NCI-H526 (cell line): ENCODE results near the gene NAA60.
"Not testable (repeated sequence)": the region's sequence is repeated elsewhere in the genome, so short reads cannot be mapped to it uniquely, and the experiment has no call there.

ENCODE experiments used
- DNase-seq, 2 experiments: peaks; one replicate each; lab custom pipeline; 2025; lab: John Stamatoyannopoulos, UW

The NAA60 gene

GRCh38 chr16:3465301-3465700, 21.8 kb downstream of the NAA60 start:
- DNase-seq = no peak

DNA sequence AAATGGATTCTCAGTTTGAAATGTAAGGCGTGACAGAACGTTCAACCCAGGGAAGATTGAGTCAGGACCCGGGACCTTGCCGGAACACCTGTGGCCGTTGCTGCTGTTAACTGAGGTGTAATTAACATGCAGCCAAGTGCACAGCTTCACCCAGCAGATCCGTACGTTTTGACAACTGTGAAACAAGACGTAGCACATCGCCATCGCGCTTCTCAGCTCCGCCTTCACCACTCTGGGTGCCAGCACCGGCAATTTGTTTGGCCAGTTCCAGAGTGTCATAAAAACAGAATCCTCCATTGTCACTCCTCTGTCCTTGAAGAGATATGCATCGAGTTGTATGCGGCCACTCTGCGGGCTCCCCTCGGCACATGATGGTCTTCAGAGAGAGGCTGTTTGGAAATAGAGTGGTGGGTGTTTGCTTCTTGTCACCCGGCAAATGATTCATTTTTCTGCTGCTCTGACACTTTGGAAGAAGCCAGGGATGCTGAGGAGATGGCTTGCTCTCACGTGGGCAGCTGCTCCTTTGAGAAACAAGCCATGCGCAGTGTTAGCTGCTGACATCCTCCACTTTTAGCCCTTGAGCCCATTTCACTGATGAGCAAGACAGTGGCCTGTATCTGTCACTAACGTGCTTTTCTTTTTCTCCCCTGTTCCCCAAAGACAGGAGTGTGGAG, 22.6 kb downstream of the NAA60 start:
- no peak for DNase-seq

GRCh38 chr16:3467182-3467581, 23.7 kb downstream of the NAA60 start:
- no peak for DNase-seq

DNA sequence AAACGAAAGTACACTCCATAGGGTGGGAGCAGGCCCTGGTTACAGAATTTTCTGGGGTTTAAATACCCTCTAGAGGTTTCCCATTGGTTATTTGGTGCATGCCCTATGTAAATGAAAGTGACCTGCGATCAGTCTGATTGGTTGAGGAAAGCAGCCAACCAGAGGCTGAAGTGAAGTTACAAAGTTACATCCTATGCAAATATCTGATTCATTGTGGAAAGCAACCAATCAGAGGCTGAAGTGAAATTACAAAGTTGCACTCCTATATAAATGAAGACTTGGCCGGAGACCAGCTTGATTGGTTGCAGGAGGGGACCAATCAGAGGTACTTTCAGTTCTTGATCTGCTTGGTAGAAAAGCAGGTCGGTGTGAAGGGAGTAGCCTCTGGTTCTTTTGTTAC, 24.4 kb downstream of the NAA60 start:
- no peak for DNase-seq

DNA sequence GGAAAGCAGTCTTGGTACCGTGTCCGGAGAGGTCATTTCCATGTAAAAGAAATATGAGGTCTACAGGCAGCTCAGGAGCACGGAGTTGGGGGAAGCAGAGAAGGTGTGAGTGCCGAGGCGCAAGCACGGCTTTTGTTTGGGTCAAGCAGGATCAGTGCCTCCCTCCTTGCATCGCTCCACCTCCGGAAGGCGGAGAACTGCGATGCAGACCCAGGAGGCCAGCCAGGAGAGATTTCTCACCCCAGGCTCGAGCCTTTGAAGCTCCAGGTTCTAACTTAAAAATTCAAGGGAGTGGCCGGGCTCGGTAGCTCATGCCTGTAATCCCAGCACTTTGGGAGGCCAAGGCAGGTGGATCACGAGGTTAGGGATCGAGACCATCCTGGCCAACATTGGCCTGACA, 25.0 kb downstream of the NAA60 start:
- DNase-seq = no peak

GRCh38 chr16:3469736-3470135, 26.3 kb downstream of the NAA60 start:
- no peak for DNase-seq

- DNase-seq = no peak
Measured at GRCh38 chr16:3470723-3471122, 27.2 kb downstream of the NAA60 start.

- DNase-seq = no peak
Measured at GRCh38 chr16:3471518-3472176, 28.2 kb downstream of the NAA60 start.

GRCh38 chr16:3472878-3473595, 29.6 kb downstream of the NAA60 start:
- DNase-seq = no peak

DNA sequence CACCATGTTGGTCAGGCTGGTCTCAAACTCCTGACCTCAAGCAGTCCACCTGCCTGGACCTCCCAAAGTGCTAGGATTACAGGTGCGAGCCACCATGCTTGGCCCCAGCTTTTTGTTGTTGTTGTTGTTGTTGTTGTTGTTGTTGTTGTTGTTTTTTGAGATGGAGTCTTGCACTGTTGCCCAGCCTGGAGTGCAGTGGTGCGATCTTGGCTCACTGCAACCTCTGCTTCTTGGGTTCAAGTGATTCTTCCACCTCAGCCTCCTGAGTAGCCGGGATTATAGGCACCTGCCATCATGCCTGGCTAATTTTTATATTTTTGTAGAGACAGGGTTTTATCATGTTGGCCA, 30.1 kb downstream of the NAA60 start:
- not testable (repeated sequence) for DNase-seq

DNA sequence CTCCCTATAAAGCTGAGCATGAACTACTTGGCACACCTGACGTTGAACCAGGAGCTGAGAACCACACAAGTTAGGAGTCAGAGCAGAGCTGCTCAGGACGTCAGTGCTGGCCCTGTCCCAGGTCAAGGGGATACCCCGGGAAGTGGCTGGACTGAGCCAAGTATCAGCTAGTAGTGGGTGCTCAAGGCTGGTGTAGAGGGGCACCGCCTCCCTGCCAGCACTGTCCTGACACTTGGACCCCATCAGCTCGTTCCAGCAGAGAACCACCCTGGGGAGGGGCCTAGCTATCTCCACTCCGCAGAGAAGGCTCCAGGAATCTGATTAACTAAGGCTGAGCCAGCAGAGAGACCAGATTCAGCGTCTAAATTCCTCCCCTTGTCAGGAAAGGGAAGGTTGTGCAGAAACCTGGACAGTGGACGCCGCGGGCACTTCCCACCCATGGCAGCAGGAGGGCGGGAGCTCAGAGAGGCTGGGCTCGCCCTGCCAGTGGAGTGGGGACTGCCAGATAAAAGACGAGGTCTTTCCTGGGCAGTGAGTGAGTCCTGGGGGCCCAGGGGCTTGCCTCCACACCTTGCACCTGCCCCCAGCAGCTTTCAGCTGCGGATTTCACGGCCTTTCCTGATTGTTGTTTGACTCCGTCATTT, 30.8 kb downstream of the NAA60 start:
- no peak for DNase-seq

DNA sequence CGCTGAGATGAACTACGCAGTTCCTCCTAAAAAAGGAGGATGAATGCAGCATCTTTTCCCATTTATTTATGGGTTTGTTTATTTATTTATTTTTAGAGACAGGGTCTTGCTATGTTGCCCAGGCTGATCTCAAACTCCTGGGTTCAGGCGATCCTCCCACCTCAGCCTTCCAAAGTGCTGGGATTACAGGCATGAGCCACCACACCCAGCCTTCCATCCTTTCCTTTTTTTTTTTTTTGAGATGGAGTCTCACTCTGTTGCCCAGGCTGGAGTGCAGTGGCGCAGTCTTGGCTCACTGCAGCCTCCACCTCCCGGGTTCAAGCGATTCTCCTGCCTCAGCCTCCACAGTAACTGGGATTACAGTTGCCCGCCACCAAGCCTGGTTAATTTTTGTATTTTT, 31.4 kb downstream of the NAA60 start:
- not testable (repeated sequence) for DNase-seq

- no peak for DNase-seq
Measured at GRCh38 chr16:3475604-3476375, 32.3 kb downstream of the NAA60 start.

DNA sequence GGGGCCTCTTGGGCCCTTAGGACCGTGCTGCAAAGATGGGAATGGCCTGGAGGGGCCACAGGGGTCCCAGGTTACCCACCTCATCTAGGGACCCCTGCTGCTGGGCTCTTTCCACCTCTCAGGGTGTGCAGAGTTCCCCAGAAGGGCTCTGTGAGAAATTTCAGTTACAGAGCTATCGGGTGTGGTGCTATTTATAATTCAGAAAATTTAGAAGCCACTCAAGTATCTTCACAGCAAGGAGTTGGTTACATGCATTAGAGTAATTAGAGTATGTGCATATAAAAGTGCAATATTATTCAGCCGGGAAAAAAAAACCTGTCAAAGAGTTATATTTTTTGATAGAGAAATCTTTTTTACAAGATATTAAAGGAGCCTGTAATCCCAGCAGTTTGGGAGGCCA, 32.9 kb downstream of the NAA60 start:
- DNase-seq = no peak

- DNase-seq = no peak
Measured at GRCh38 chr16:3478242-3478925, 34.9 kb downstream of the NAA60 start.

DNA sequence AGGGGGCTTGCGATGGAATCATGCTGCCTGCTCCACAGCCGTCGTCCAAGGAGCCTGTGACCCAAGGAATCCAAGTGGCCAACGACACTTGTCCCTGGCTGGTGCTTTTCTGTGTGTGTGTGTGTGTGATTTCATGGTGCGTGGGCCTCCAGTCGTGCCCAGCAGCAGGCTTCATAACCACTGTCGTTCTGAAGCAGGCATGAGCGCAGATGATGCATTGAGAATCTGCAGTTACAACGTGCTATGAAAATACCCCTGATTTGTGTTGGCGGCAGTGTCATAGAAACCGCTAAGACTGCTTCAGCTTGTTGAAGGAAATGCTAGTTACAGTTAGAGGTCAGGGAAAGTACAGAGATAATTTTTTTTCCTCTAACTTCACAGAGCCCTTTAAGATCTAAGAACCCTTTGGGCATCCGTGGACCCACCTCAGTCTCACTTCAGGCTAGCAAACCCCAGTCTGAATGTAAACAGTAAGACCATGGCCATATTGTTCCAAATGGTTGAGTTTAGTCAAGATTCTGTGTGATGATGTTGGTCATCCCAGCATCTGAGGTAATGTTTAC, 36.3 kb downstream of the NAA60 start:
- no peak for DNase-seq

GRCh38 chr16:3480901-3481695, 37.6 kb downstream of the NAA60 start:
- DNase-seq = no peak

DNA sequence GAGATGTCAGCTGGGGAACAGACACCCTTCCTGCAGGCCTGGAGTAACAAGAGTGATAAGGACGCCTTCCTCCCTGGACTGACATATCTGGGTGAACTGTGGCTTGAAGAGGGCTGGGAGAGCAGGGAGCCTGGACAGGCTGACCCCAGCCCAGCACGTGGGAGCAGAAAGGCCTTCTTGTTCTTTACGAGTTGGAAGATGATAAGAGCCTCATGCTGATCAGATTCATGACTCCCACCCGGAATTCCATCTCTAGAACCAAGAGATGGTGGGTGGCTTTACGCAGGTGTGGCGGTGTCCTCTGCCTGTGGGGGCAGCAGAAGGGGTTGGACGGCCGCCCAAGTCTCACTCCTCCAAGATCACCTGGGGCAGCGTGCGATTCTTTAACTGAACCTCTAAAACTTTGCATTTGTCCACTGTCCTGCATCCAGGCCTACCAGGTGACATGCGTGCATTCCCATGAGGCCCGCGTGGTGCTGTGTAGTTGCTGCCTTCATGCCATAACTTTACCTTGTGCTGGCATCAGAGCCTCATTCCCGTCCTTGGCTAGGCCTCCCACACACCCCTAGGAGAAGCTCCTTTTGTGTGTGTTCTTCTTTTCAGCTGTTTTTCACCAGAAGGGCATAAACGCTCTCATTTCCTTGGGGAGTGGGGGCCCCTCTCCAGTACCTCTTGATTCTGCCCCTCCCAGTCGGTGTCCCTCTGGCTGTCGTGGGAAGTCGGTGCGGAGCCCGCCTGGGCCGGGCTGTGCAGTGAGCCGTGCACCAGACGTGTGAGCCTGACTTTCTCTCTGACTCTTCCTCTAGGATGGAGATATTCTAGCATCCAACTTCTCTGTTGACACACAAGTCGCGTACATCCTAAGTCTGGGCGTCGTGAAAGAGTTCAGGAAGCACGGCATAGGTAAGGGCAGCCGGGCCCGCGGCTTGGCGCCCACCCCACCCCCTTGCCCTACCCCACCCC, 38.5 kb downstream of the NAA60 start:
- DNase-seq = no peak

- no peak for DNase-seq
Measured at GRCh38 chr16:3482659-3483241, 39.3 kb downstream of the NAA60 start.
